ENCODE results near the gene ZBTB17. TPM values are rescaled to one million over a fixed set of nuclear protein-coding genes. Genes with fewer than 3 reads are reported as not detected.
A peak's percentile ranks its signal among the peaks of the same experiment; 100 is the strongest.

The ZBTB17 gene
- total and polyA plus RNA-seq, 10 of the 15 experiments (the other 5 are each of a cell fraction or from before 2014, with no cell fraction given), result 0.87 to 59.4 (median 38.7) TPM

DNA sequence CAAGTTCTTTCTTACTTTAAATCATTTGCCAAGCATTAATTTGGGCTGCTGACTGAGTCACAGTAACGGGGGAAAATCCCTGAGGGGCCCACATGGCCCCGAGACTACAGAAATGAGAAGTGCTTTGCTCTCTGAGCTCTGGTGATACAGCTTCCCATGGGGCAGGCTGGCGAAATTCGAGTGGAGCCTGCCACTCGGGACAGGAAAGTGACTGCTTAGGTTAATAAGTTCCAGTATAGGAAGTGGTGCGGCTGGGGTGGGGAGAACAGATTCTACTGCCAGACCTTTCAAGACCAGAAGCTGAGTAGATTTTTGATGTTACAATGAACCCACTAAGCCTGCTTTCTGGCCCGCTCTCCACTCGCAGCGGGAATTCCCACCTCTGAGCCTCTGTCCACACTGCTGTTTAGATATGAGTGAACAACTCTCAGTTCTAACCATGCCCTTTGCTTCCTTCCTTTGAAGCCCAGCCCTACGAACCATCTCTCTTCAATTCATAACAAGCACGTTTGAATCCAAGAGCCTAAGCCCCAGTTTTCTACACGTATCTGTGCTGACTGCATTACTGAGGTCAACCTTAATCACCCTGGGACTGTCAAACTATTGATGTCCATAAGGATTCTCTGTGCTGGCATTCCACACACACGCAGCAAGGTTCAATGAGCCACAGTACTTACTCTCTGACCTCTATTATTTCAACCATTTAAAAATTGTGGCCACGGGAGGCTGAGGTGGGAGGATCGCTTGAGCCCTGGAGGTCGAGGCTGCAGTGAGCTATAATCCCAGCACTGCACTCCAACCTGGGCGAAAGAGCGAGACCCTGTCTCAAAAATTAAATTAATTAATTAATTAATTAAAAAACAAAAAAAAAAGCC lies 9.6 kb downstream of the ZBTB17 start (continued):
- TF ChIP-seq IRF4 (IDR thresholded peaks at IDR 0.05; ENCODE audit: low read depth, low read length) (peak; percentile 97), ZZZ3 (IDR thresholded peaks at IDR 0.05; ENCODE audit: control insufficient read depth, insufficient read length, low read depth) (no peak), MYC (IDR thresholded peaks at IDR 0.05; ENCODE audit: insufficient read depth, insufficient read length, insufficient replicate concordance, low read length, severe bottlenecking) (no peak), PAX8 (IDR thresholded peaks at IDR 0.05) (no peak), TCF3 (IDR thresholded peaks at IDR 0.05; ENCODE audit: borderline replicate concordance, insufficient read depth, low read depth, low read length) (0 out of 2 replicates have a peak, but pooled peaks have one; percentile 23), CBX5 (IDR thresholded peaks at IDR 0.05; ENCODE audit: low read depth) (no peak), NFXL1 (IDR thresholded peaks at IDR 0.05; ENCODE audit: borderline replicate concordance) (no peak), TCF7 (IDR thresholded peaks at IDR 0.05; ENCODE audit: borderline replicate concordance) (peak; percentile 78; the same call in 1 of the 2 replicates), CHD4 (IDR thresholded peaks at IDR 0.05) (no peak), BMI1 (IDR thresholded peaks at IDR 0.05; ENCODE audit: borderline replicate concordance) (peak; percentile 83), IKZF2 (IDR thresholded peaks at IDR 0.05) (peak; percentile 97 to 98), CBX3 (IDR thresholded peaks at IDR 0.05; ENCODE audit: borderline replicate concordance, low read depth) (no peak), ZBED1 (IDR thresholded peaks at IDR 0.05; ENCODE audit: borderline replicate concordance) (peak; percentile 85), BACH1 (IDR thresholded peaks at IDR 0.05; ENCODE audit: borderline replicate concordance) (peak; percentile 98), NR2C2 (IDR thresholded peaks at IDR 0.05; ENCODE audit: borderline replicate concordance, control insufficient read depth, insufficient read length, low read depth) (no peak), TAF1 (IDR thresholded peaks at IDR 0.05; ENCODE audit: borderline replicate concordance, low read depth, low read length) (0 out of 2 replicates have a peak, but pooled peaks have one; percentile 40), MYB (IDR thresholded peaks at IDR 0.05; ENCODE audit: borderline replicate concordance, low read depth, low read length) (no peak), FOXK2 (IDR thresholded peaks at IDR 0.05) (no peak), LARP7 (IDR thresholded peaks at IDR 0.05) (0 out of 2 replicates have a peak, but pooled peaks have one; percentile 38), ZNF622 (IDR thresholded peaks at IDR 0.05) (no peak), BHLHE40 (IDR thresholded peaks at IDR 0.05; ENCODE audit: borderline replicate concordance in 1 of 2, low read depth in 2 of 2, low read length in 1 of 2) (peak; percentile 70 to 86), NFYB (IDR thresholded peaks at IDR 0.05; ENCODE audit: insufficient read depth, low read depth, low read length) (no peak), IKZF1 (conservative IDR thresholded peaks at IDR 0.05) (peak; percentile 96), POLR2A (IDR thresholded peaks at IDR 0.05; ENCODE audit: low read depth, low read length) (no peak), KLF5 (IDR thresholded peaks at IDR 0.05; ENCODE audit: partially characterized antibody) (no peak), HSF1 (IDR thresholded peaks at IDR 0.05; ENCODE audit: low read depth, low read length) (no peak), POLR2AphosphoS5 (IDR thresholded peaks at IDR 0.05; ENCODE audit: low read length) (peak; percentile 75), POU2F2 (IDR thresholded peaks at IDR 0.05; ENCODE audit: borderline replicate concordance, low read depth, low read length) (peak; percentile 77)
- TF ChIP-seq, protein P1, sequence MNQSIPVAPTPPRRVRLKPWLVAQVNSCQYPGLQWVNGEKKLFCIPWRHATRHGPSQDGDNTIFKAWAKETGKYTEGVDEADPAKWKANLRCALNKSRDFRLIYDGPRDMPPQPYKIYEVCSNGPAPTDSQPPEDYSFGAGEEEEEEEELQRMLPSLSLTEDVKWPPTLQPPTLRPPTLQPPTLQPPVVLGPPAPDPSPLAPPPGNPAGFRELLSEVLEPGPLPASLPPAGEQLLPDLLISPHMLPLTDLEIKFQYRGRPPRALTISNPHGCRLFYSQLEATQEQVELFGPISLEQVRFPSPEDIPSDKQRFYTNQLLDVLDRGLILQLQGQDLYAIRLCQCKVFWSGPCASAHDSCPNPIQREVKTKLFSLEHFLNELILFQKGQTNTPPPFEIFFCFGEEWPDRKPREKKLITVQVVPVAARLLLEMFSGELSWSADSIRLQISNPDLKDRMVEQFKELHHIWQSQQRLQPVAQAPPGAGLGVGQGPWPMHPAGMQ (IDR thresholded peaks at IDR 0.05; ENCODE audit: borderline replicate concordance), result no peak
